SK-N-SH treated with all-trans-retinoic acid at 6 μM for 48 hours (cell line): ENCODE data around the gene CALU.

ENCODE experiments used
- ATAC-seq: fragments of 200-7000 bp; cut with Tn5 transposase; 3 replicates; pipeline ENCODE4 v1.9.1; 2020; ENCODE audit warnings: mild to moderate bottlenecking, moderate library complexity
- ARNTL ChIP-seq: fragments of 450-650 bp; formaldehyde crosslinking; IDR thresholded peaks from 2 replicates; pipeline ENCODE4 v1.5.0; 2020; ENCODE audit warnings: low read depth, mild to moderate bottlenecking, moderate library complexity, borderline replicate concordance
- BACH2 ChIP-seq: fragments of 250-450 bp; sonication (Bioruptor Pico); IDR thresholded peaks from 2 replicates; pipeline ENCODE4 v1.9.0; 2021; ENCODE audit warnings: mild to moderate bottlenecking, borderline replicate concordance
- CREB5 ChIP-seq: fragments of 250-450 bp; sonication (Bioruptor Pico); IDR thresholded peaks from 2 replicates; pipeline ENCODE4 v1.5.1; 2020; ENCODE audit warnings: low read depth, mild to moderate bottlenecking, moderate library complexity
- CSDC2 ChIP-seq: fragments of 250-450 bp; sonication (Bioruptor Pico); IDR thresholded peaks from 2 replicates; pipeline ENCODE4 v1.5.0; 2020; ENCODE audit warnings: mild to moderate bottlenecking, moderate library complexity
- CSRNP3 ChIP-seq: fragments of 250-450 bp; sonication (Bioruptor Pico); IDR thresholded peaks from 2 replicates; pipeline ENCODE4 v1.5.1; 2021; ENCODE audit warnings: mild to moderate bottlenecking, moderate library complexity
- ESRRG ChIP-seq: fragments of 250-450 bp; sonication (Bioruptor Pico); IDR thresholded peaks from 2 replicates; pipeline ENCODE4 v1.6.1; 2021; ENCODE audit warnings: mild to moderate bottlenecking
- GLIS3 ChIP-seq: fragments of 250-450 bp; sonication (Bioruptor Pico); IDR thresholded peaks from 2 replicates; pipeline ENCODE4 v1.5.0; 2020; ENCODE audit warnings: mild to moderate bottlenecking, moderate library complexity
- ISL1 ChIP-seq: fragments of 250-450 bp; sonication (Bioruptor Pico); IDR thresholded peaks from 2 replicates; pipeline ENCODE4 v2.1.2; 2022; ENCODE audit warnings: mild to moderate bottlenecking, moderate library complexity
- OSR1 ChIP-seq: fragments of 250-450 bp; sonication (Bioruptor Pico); IDR thresholded peaks from 2 replicates; pipeline ENCODE4 v1.8.0; 2022; ENCODE audit warnings: moderate library complexity, mild to moderate bottlenecking, inconsistent platforms
- POU6F1 ChIP-seq: fragments of 250-450 bp; sonication (Bioruptor Pico); IDR thresholded peaks from 2 replicates; pipeline ENCODE4 v1.8.0; 2021; ENCODE audit warnings: low read depth, mild to moderate bottlenecking, moderate library complexity, borderline replicate concordance
- PPARA ChIP-seq: fragments of 250-450 bp; sonication (Bioruptor Pico); IDR thresholded peaks from 2 replicates; pipeline ENCODE4 v1.5.0; 2020; ENCODE audit warnings: mild to moderate bottlenecking, borderline replicate concordance
- RARB ChIP-seq: fragments of 250-450 bp; sonication (Bioruptor Pico); IDR thresholded peaks from 2 replicates; pipeline ENCODE4 v1.8.0; 2021; ENCODE audit warnings: mild to moderate bottlenecking, moderate library complexity
- SNAI2 ChIP-seq: fragments of 250-450 bp; sonication (Bioruptor Pico); IDR thresholded peaks from 2 replicates; pipeline ENCODE4 v1.5.0; 2020; ENCODE audit warnings: mild to moderate bottlenecking, moderate library complexity
- TOX ChIP-seq: fragments of 250-450 bp; sonication (Bioruptor Pico); IDR thresholded peaks from 2 replicates; pipeline ENCODE4 v1.8.0; 2021; ENCODE audit warnings: mild to moderate bottlenecking, moderate library complexity, borderline replicate concordance
- TSHZ2 ChIP-seq: fragments of 250-450 bp; sonication (Bioruptor Pico); IDR thresholded peaks from 2 replicates; pipeline ENCODE4 v1.5.0; 2020; ENCODE audit warnings: mild to moderate bottlenecking, moderate library complexity
- ZC3H10 ChIP-seq: fragments of 250-450 bp; sonication (Bioruptor Pico); IDR thresholded peaks from 2 replicates; pipeline ENCODE4 v1.5.1; 2021; ENCODE audit warnings: mild to moderate bottlenecking, moderate library complexity
- ZFP3 ChIP-seq: fragments of 250-450 bp; sonication (Bioruptor Pico); IDR thresholded peaks from 2 replicates; pipeline ENCODE4 v1.5.0; 2020; ENCODE audit warnings: mild to moderate bottlenecking, moderate library complexity
- ZFP30 ChIP-seq: fragments of 450-650 bp; formaldehyde crosslinking; IDR thresholded peaks from 2 replicates; pipeline ENCODE4 v1.5.0; 2022; ENCODE audit warnings: mild to moderate bottlenecking, moderate library complexity
- ZNF70 ChIP-seq: fragments of 450-650 bp; formaldehyde crosslinking; IDR thresholded peaks from 2 replicates; pipeline ENCODE4 v1.5.0; 2020; ENCODE audit warnings: mild to moderate bottlenecking, moderate library complexity
- ZNF8 ChIP-seq: fragments of 450-650 bp; formaldehyde crosslinking; IDR thresholded peaks from 2 replicates; pipeline ENCODE4 v1.5.0; 2020; ENCODE audit warnings: mild to moderate bottlenecking, moderate library complexity

Gene CALU

GRCh38 chr7:128795129-128795528 is 56.0 kb downstream of the CALU start:
- no peak for ATAC-seq
- TF ChIP-seq ISL1 (CRISPR knock-in tag), result no peak
- TF ChIP-seq POU6F1 (CRISPR knock-in tag), result no peak
- no peak for TF ChIP-seq ZNF70 (CRISPR knock-in tag)

- ATAC-seq, result peak; percentile 62
- TF ChIP-seq ZNF8 (CRISPR knock-in tag) (no peak), ISL1 (CRISPR knock-in tag) (peak; percentile 80)
Observed at GRCh38 chr7:128796327-128796726, 57.2 kb downstream of the CALU start.

GRCh38 chr7:128799451-128799850 is 60.3 kb downstream of the CALU start:
- TF ChIP-seq ISL1 (CRISPR knock-in tag), result no peak
- TF ChIP-seq CSDC2 (CRISPR knock-in tag), result no peak
- no peak for TF ChIP-seq SNAI2 (CRISPR knock-in tag)
- no peak for TF ChIP-seq ARNTL (CRISPR knock-in tag)
- no peak for TF ChIP-seq TSHZ2 (CRISPR knock-in tag)
- no peak for TF ChIP-seq ZFP30 (CRISPR knock-in tag)
- TF ChIP-seq TOX (CRISPR knock-in tag), result no peak
- no peak for TF ChIP-seq ZNF8 (CRISPR knock-in tag)
- no peak for TF ChIP-seq BACH2 (CRISPR knock-in tag)
- TF ChIP-seq CSRNP3 (CRISPR knock-in tag), result no peak
- no peak for ATAC-seq

GRCh38 chr7:128800567-128800966 is 61.4 kb downstream of the CALU start:
- no peak for TF ChIP-seq ARNTL (CRISPR knock-in tag)
- no peak for TF ChIP-seq CREB5
- TF ChIP-seq ZC3H10, result no peak
- no peak for TF ChIP-seq ESRRG
- TF ChIP-seq, all 23 proteins: peak for 0
- ATAC-seq, result no peak

GRCh38 chr7:128801003-128801402 is 61.8 kb downstream of the CALU start:
- TF ChIP-seq OSR1 (CRISPR knock-in tag) (no peak), ZFP3 (CRISPR knock-in tag) (no peak), GLIS3 (CRISPR knock-in tag) (no peak), CSRNP3 (CRISPR knock-in tag) (no peak), BACH2 (CRISPR knock-in tag) (no peak), ISL1 (CRISPR knock-in tag) (no peak), TOX (CRISPR knock-in tag) (no peak), ZNF8 (CRISPR knock-in tag) (no peak), TSHZ2 (CRISPR knock-in tag) (no peak), ZFP30 (CRISPR knock-in tag) (no peak), ZNF70 (CRISPR knock-in tag) (no peak), CSDC2 (CRISPR knock-in tag) (no peak), PPARA (no peak), RARB (CRISPR knock-in tag) (no peak)

More at GRCh38 chr7:128801003-128801402, 61.8 kb downstream of the CALU start:
- no peak for ATAC-seq
